Memory B cell (primary cell): ENCODE data around the gene ZFP57.

ENCODE experiments used
- ATAC-seq: fragments of 150-1000 bp; cut with Tn5 transposase; 2 replicates; pipeline ENCODE4 v1.10.0; 2021; ENCODE audit warnings: low read depth, mild to moderate bottlenecking, moderate library complexity
- DNase-seq, 2 donors: peaks; one replicate each; pipeline ENCODE4 v3.0.0; 2022; ENCODE audit warnings: low spot score in 2 of 2
- H3K27ac Mint-ChIP-seq: one replicate; pipeline ENCODE4 v1.8.0; 2022; ENCODE audit warnings: mild to moderate bottlenecking, moderate library complexity, mixed read lengths
- H3K27me3 Mint-ChIP-seq: one replicate; pipeline ENCODE4 v1.8.0; 2022; ENCODE audit warnings: mixed read lengths
- H3K36me3 Mint-ChIP-seq: one replicate; pipeline ENCODE4 v1.8.0; 2022; ENCODE audit warnings: mild to moderate bottlenecking, mixed read lengths
- H3K4me1 Mint-ChIP-seq: one replicate; pipeline ENCODE4 v1.8.0; 2022; ENCODE audit warnings: mixed read lengths
- H3K4me3 Mint-ChIP-seq: one replicate; pipeline ENCODE4 v1.8.0; 2022; ENCODE audit warnings: mild to moderate bottlenecking, moderate library complexity, mixed read lengths
- H3K9me3 Mint-ChIP-seq: one replicate; pipeline ENCODE4 v1.8.0; 2022; ENCODE audit warnings: mixed read lengths

The ZFP57 gene

GRCh38 chr6:29710281-29710941, 29.5 kb upstream of the ZFP57 start:
- Mint-ChIP-seq H3K27me3 (no peaks in the 10 kb centered on the region), H3K9me3 (peaks cover 3% of the 10 kb centered on the region), H3K4me1 (peaks cover 14% of the 10 kb centered on the region), H3K4me3 (no peak overlapping the region), H3K27ac (no peak overlapping the region), H3K36me3 (no peaks in the 10 kb centered on the region)
- DNase-seq = no peak
- ATAC-seq = no peak

GRCh38 chr6:29709188-29709587, 28.2 kb upstream of the ZFP57 start:
- DNase-seq (no peak), ATAC-seq (peak; percentile 60)
- Mint-ChIP-seq H3K27ac (peak overlapping the region; percentile 30), H3K9me3 (no peaks in the 10 kb centered on the region), H3K36me3 (no peaks in the 10 kb centered on the region), H3K27me3 (no peaks in the 10 kb centered on the region), H3K4me1 (peaks cover 14% of the 10 kb centered on the region), H3K4me3 (peak overlapping the region; percentile 68)

GRCh38 chr6:29708432-29709179, 27.7 kb upstream of the ZFP57 start:
- no peaks in the 10 kb centered on the region for H3K36me3 Mint-ChIP-seq
- H3K9me3 Mint-ChIP-seq = no peaks in the 10 kb centered on the region
- ATAC-seq (peak; percentile 78), DNase-seq (no peak)
- peak overlapping the region; percentile 30 for H3K27ac Mint-ChIP-seq
- H3K27me3 Mint-ChIP-seq = peaks cover 4% of the 10 kb centered on the region
- H3K4me3 Mint-ChIP-seq = peak overlapping the region; percentile 68
- peaks cover 14% of the 10 kb centered on the region for H3K4me1 Mint-ChIP-seq

GRCh38 chr6:29705389-29706231, 24.7 kb upstream of the ZFP57 start:
- H3K27ac Mint-ChIP-seq = no peak overlapping the region
- H3K4me1 Mint-ChIP-seq = peaks cover 16% of the 10 kb centered on the region
- no peaks in the 10 kb centered on the region for H3K36me3 Mint-ChIP-seq
- H3K27me3 Mint-ChIP-seq = peaks cover 8% of the 10 kb centered on the region
- H3K4me3 Mint-ChIP-seq = no peak overlapping the region
- DNase-seq (no peak), ATAC-seq (no peak)
- H3K9me3 Mint-ChIP-seq = no peaks in the 10 kb centered on the region

GRCh38 chr6:29702519-29703103, 21.7 kb upstream of the ZFP57 start:
- H3K27me3 Mint-ChIP-seq = peaks cover 10% of the 10 kb centered on the region
- peak; percentile 81 to 82 for DNase-seq
- peaks cover 2% of the 10 kb centered on the region for H3K4me1 Mint-ChIP-seq
- no peak overlapping the region for H3K4me3 Mint-ChIP-seq
- H3K9me3 Mint-ChIP-seq = no peaks in the 10 kb centered on the region
- ATAC-seq = peak; percentile 95
- H3K36me3 Mint-ChIP-seq = no peaks in the 10 kb centered on the region
- H3K27ac Mint-ChIP-seq = no peak overlapping the region

- peaks cover 3% of the 10 kb centered on the region for H3K9me3 Mint-ChIP-seq
- H3K4me3 Mint-ChIP-seq = no peak overlapping the region
- H3K36me3 Mint-ChIP-seq = peaks cover 5% of the 10 kb centered on the region
- no peaks in the 10 kb centered on the region for H3K4me1 Mint-ChIP-seq
- peaks cover 1% of the 10 kb centered on the region for H3K27me3 Mint-ChIP-seq
- ATAC-seq (no peak), DNase-seq (no peak)
- no peak overlapping the region for H3K27ac Mint-ChIP-seq
These were observed 15.5 kb upstream of the ZFP57 start for GRCh38 chr6:29696147-29697125.

- no peak overlapping the region for H3K4me3 Mint-ChIP-seq
- no peaks in the 10 kb centered on the region for H3K4me1 Mint-ChIP-seq
- DNase-seq = no peak
- no peak overlapping the region for H3K27ac Mint-ChIP-seq
- H3K27me3 Mint-ChIP-seq = peaks cover 1% of the 10 kb centered on the region
- H3K9me3 Mint-ChIP-seq = peaks cover 3% of the 10 kb centered on the region
- peak; percentile 71 for ATAC-seq
- H3K36me3 Mint-ChIP-seq = peaks cover 5% of the 10 kb centered on the region
These were observed 13.7 kb upstream of the ZFP57 start for GRCh38 chr6:29694637-29695036.

- peaks cover 1% of the 10 kb centered on the region for H3K27me3 Mint-ChIP-seq
- DNase-seq (no peak), ATAC-seq (no peak)
- no peak overlapping the region for H3K4me3 Mint-ChIP-seq
- no peak overlapping the region for H3K27ac Mint-ChIP-seq
- no peaks in the 10 kb centered on the region for H3K4me1 Mint-ChIP-seq
- no peaks in the 10 kb centered on the region for H3K36me3 Mint-ChIP-seq
- H3K9me3 Mint-ChIP-seq = no peaks in the 10 kb centered on the region
These were observed 4.9 kb upstream of the ZFP57 start for GRCh38 chr6:29685718-29686326.

GRCh38 chr6:29681811-29682210, 859 bp upstream of the ZFP57 start:
- Mint-ChIP-seq H3K27me3 (peaks cover 4% of the 10 kb centered on the region), H3K9me3 (no peaks in the 10 kb centered on the region), H3K4me3 (no peak overlapping the region), H3K27ac (no peak overlapping the region), H3K4me1 (no peaks in the 10 kb centered on the region), H3K36me3 (no peaks in the 10 kb centered on the region)
- no peak for ATAC-seq
- DNase-seq = no peak

GRCh38 chr6:29680416-29680815, 536 bp downstream of the ZFP57 start:
- H3K4me1 Mint-ChIP-seq = no peaks in the 10 kb centered on the region
- H3K27ac Mint-ChIP-seq = no peak overlapping the region

GRCh38 chr6:29679962-29680361, 990 bp downstream of the ZFP57 start:
- H3K27me3 Mint-ChIP-seq = peaks cover 4% of the 10 kb centered on the region
- H3K4me3 Mint-ChIP-seq = no peak overlapping the region

More at GRCh38 chr6:29680416-29680815, 536 bp downstream of the ZFP57 start:
- H3K27me3 Mint-ChIP-seq = peaks cover 4% of the 10 kb centered on the region
- no peak overlapping the region for H3K4me3 Mint-ChIP-seq
- H3K36me3 Mint-ChIP-seq = no peaks in the 10 kb centered on the region
- no peaks in the 10 kb centered on the region for H3K9me3 Mint-ChIP-seq
- ATAC-seq = no peak
- no peak for DNase-seq

GRCh38 chr6:29678114-29678513, 2.8 kb downstream of the ZFP57 start:
- Mint-ChIP-seq H3K4me3 (no peak overlapping the region), H3K27me3 (peaks cover 4% of the 10 kb centered on the region), H3K36me3 (no peaks in the 10 kb centered on the region), H3K27ac (no peak overlapping the region), H3K9me3 (no peaks in the 10 kb centered on the region), H3K4me1 (no peaks in the 10 kb centered on the region)
- ATAC-seq = no peak
- DNase-seq = no peak

More at GRCh38 chr6:29679962-29680361, 990 bp downstream of the ZFP57 start:
- H3K36me3 Mint-ChIP-seq = no peaks in the 10 kb centered on the region
- DNase-seq = no peak
- no peaks in the 10 kb centered on the region for H3K4me1 Mint-ChIP-seq
- no peaks in the 10 kb centered on the region for H3K9me3 Mint-ChIP-seq
- no peak for ATAC-seq
- no peak overlapping the region for H3K27ac Mint-ChIP-seq
